ENCODE measurements around the gene UBE3D. TPM values are rescaled to one million over a fixed set of nuclear protein-coding genes. Genes with fewer than 3 reads are reported as not detected.

Gene UBE3D
- total RNA-seq, 3 donors from 2014 or later (not counting 1 experiment from before 2014, with no cell fraction given), result 6.6 to 7.9 (median 7.2) TPM

- intact Hi-C loops (cut with micrococcal nuclease), result no loop called here
- no peaks in the 10 kb centered on the region for H3K4me1 ChIP-seq (ENCODE audit: control insufficient read depth, insufficient read depth, low read length)
- no peak for TF ChIP-seq CTCF (IDR thresholded peaks at IDR 0.05)
- no peak overlapping the region for H3K27ac ChIP-seq (ENCODE audit: low read length)
- H3K9me3 ChIP-seq (ENCODE audit: control insufficient read depth, insufficient read depth, low read length), result no peaks in the 10 kb centered on the region
- no peaks in the 10 kb centered on the region for H3K27me3 Mint-ChIP-seq (ENCODE audit: low read depth in 2 of 2)
- H3K27ac Mint-ChIP-seq, result no peak overlapping the region
- H3K9me3 Mint-ChIP-seq, result no peaks in the 10 kb centered on the region
- no peak for DNase-seq
- WGBS (ENCODE audit: insufficient coverage), result 100% methylated on average over 2 of the region's 2 CpGs
- no peaks in the 10 kb centered on the region for H3K4me1 Mint-ChIP-seq
- no peak for ATAC-seq
- no peak overlapping the region for H3K4me3 ChIP-seq (ENCODE audit: low read length)
- no peaks in the 10 kb centered on the region for H3K36me3 ChIP-seq (ENCODE audit: control insufficient read depth, insufficient read depth, low read length)
- no peak overlapping the region for H3K4me3 Mint-ChIP-seq
- H3K36me3 Mint-ChIP-seq, result no peaks in the 10 kb centered on the region
- no peaks in the 10 kb centered on the region for H3K27me3 ChIP-seq (ENCODE audit: control insufficient read depth, insufficient read depth, low read length)
Observed at GRCh38 chr6:82963191-82963925, 102.3 kb downstream of the UBE3D start.

DNA sequence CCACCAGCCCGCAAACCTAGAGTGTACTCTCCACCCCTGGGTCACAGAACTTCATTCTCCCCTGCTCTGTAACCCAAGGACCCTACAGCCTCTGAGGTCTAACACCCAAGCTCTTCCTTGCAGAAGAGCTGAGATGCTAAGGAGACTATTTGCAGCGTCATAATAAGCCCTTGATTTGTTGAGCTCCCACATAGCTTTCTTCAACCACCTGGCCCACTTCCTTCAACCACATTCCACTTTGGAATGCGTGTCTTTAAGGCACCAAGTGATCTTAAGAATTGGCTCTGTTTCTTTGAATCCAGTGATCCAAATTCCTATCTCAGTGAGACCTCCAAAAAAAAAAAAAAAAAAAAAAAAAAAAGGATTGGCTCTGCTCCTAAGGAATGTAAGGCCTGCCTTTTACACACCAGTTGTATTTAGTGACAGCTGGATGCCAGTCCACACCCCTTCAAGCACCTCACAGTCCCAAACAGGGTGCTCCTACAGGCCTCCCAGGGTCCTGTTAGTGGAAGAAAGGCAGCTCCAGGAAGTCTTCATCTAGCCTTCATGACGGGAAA lies 106.2 kb downstream of the UBE3D start:
- H3K4me1 Mint-ChIP-seq, result no peaks in the 10 kb centered on the region
- no peak for TF ChIP-seq CTCF (IDR thresholded peaks at IDR 0.05)
- Histone ChIP-seq H3K27me3 (ENCODE audit: control insufficient read depth, insufficient read depth, low read length) (no peaks in the 10 kb centered on the region), H3K4me3 (ENCODE audit: low read length) (no peak overlapping the region), H3K36me3 (ENCODE audit: control insufficient read depth, insufficient read depth, low read length) (no peaks in the 10 kb centered on the region), H3K9me3 (ENCODE audit: control insufficient read depth, insufficient read depth, low read length) (no peaks in the 10 kb centered on the region), H3K27ac (ENCODE audit: low read length) (no peak overlapping the region), H3K4me1 (ENCODE audit: control insufficient read depth, insufficient read depth, low read length) (no peaks in the 10 kb centered on the region)
- H3K27ac Mint-ChIP-seq, result no peak overlapping the region
- H3K27me3 Mint-ChIP-seq (ENCODE audit: low read depth in 2 of 2), result no peaks in the 10 kb centered on the region
- 96% methylated on average over 4 of the region's 4 CpGs for WGBS (ENCODE audit: insufficient coverage)
- H3K9me3 Mint-ChIP-seq, result no peaks in the 10 kb centered on the region
- ATAC-seq, result no peak
- intact Hi-C loops (cut with micrococcal nuclease), result no loop called here
- H3K4me3 Mint-ChIP-seq, result no peak overlapping the region
- no peaks in the 10 kb centered on the region for H3K36me3 Mint-ChIP-seq
- DNase-seq, result no peak

- no peaks in the 10 kb centered on the region for H3K36me3 ChIP-seq (ENCODE audit: control insufficient read depth, insufficient read depth, low read length)
- Mint-ChIP-seq H3K27me3 (ENCODE audit: low read depth in 2 of 2) (no peaks in the 10 kb centered on the region), H3K4me3 (no peak overlapping the region), H3K36me3 (no peaks in the 10 kb centered on the region), H3K4me1 (no peaks in the 10 kb centered on the region), H3K27ac (no peak overlapping the region), H3K9me3 (no peaks in the 10 kb centered on the region)
- no peak overlapping the region for H3K27ac ChIP-seq (ENCODE audit: low read length)
- DNase-seq (no peak), ATAC-seq (no peak)
- no peaks in the 10 kb centered on the region for H3K4me1 ChIP-seq (ENCODE audit: control insufficient read depth, insufficient read depth, low read length)
- intact Hi-C loops (cut with micrococcal nuclease), result no loop called here
- no peak for TF ChIP-seq CTCF (IDR thresholded peaks at IDR 0.05)
- 86% methylated on average over 1 of the region's 1 CpG for WGBS (ENCODE audit: insufficient coverage)
- H3K4me3 ChIP-seq (ENCODE audit: low read length), result no peak overlapping the region
- no peaks in the 10 kb centered on the region for H3K9me3 ChIP-seq (ENCODE audit: control insufficient read depth, insufficient read depth, low read length)
- no peaks in the 10 kb centered on the region for H3K27me3 ChIP-seq (ENCODE audit: control insufficient read depth, insufficient read depth, low read length)
Observed at GRCh38 chr6:82958551-82958950, 107.1 kb downstream of the UBE3D start.

- Mint-ChIP-seq H3K36me3 (no peaks in the 10 kb centered on the region), H3K27me3 (ENCODE audit: low read depth in 2 of 2) (no peaks in the 10 kb centered on the region), H3K4me3 (no peak overlapping the region), H3K27ac (no peak overlapping the region), H3K9me3 (no peaks in the 10 kb centered on the region), H3K4me1 (no peaks in the 10 kb centered on the region)
- Histone ChIP-seq H3K9me3 (ENCODE audit: control insufficient read depth, insufficient read depth, low read length) (no peaks in the 10 kb centered on the region), H3K4me1 (ENCODE audit: control insufficient read depth, insufficient read depth, low read length) (no peaks in the 10 kb centered on the region), H3K27me3 (ENCODE audit: control insufficient read depth, insufficient read depth, low read length) (no peaks in the 10 kb centered on the region), H3K27ac (ENCODE audit: low read length) (no peak overlapping the region), H3K4me3 (ENCODE audit: low read length) (no peak overlapping the region), H3K36me3 (ENCODE audit: control insufficient read depth, insufficient read depth, low read length) (no peaks in the 10 kb centered on the region)
- intact Hi-C loops (cut with micrococcal nuclease), result no loop called here
- DNase-seq, result no peak
- no peak for ATAC-seq
- no peak for TF ChIP-seq CTCF (IDR thresholded peaks at IDR 0.05)
- 100% methylated on average over 2 of the region's 2 CpGs for WGBS (ENCODE audit: insufficient coverage)
Observed at GRCh38 chr6:82957868-82958245, 107.8 kb downstream of the UBE3D start.
